ENCODE measurements around the gene NUP210.

GRCh38 chr3:13352621-13353131 lies 67.4 kb downstream of the NUP210 start:
- TF ChIP-seq CTCF (IDR thresholded peaks at IDR 0.05) (no peak), EP300 (IDR thresholded peaks at IDR 0.05) (no peak), POLR2A (IDR thresholded peaks at IDR 0.05) (no peak)
